ENCODE data around the gene PRDM1. TPM values are rescaled to one million over a fixed set of nuclear protein-coding genes. Genes with fewer than 3 reads are reported as not detected.

PRDM1 gene
- total RNA-seq, result 0.12 and 0.51 TPM in 2 replicates

GRCh38 chr6:106085984-106086813 lies at the start of gene PRDM1:
Gene PRDM1, plus strand, starts transcription at chr6:106086336. Its CDS starts 218 bp downstream, at chr6:106086554.

Other genes with a start within 250 kb of the PRDM1 start
- 21.4 and 25.4 TPM in 2 replicates for gene ATG5, start 239.4 kb downstream of the PRDM1 start, total RNA-seq